Putamen (tissue), 1 donor: ENCODE data around the gene GPR146.
A peak's percentile ranks its signal among the peaks of the same experiment; 100 is the strongest.
"Not testable (repeated sequence)": the region's sequence is repeated elsewhere in the genome, so short reads cannot be mapped to it uniquely, and the experiment has no call there.

ENCODE experiments used
- DNase-seq: peaks from one replicate; pipeline ENCODE4 v3.0.0-alpha.2; 2016; ENCODE audit warnings: low spot score

The GPR146 gene

GRCh38 chr7:1044189-1045068 is at the start of gene GPR146:
TSS of gene GPR146 (plus strand) at chr7:1044546. CDS start at chr7:1057516, 12,970 bp downstream.
- DNase-seq, result peak; percentile 89

- no peak for DNase-seq
Observed at GRCh38 chr7:994592-995308, 49.6 kb upstream of the GPR146 start.

- DNase-seq, result no peak
Observed at GRCh38 chr7:995571-995970, 48.8 kb upstream of the GPR146 start.

- DNase-seq, result no peak
Observed at GRCh38 chr7:996079-996872, 48.1 kb upstream of the GPR146 start.

- DNase-seq, result no peak
Observed at GRCh38 chr7:997404-998395, 46.6 kb upstream of the GPR146 start.

GRCh38 chr7:999149-999879 is 45.0 kb upstream of the GPR146 start:
- no peak for DNase-seq

- no peak for DNase-seq
Observed at GRCh38 chr7:999941-1000935, 44.1 kb upstream of the GPR146 start.

- not testable (repeated sequence) for DNase-seq
Observed at GRCh38 chr7:1001069-1001770, 43.1 kb upstream of the GPR146 start.

GRCh38 chr7:1002026-1002425 is 42.3 kb upstream of the GPR146 start:
- not testable (repeated sequence) for DNase-seq

GRCh38 chr7:1002445-1002844 is 41.9 kb upstream of the GPR146 start:
- not testable (repeated sequence) for DNase-seq

- DNase-seq, result no peak
Observed at GRCh38 chr7:1004018-1004852, 40.1 kb upstream of the GPR146 start.

- no peak for DNase-seq
Observed at GRCh38 chr7:1005303-1005702, 39.0 kb upstream of the GPR146 start.

GRCh38 chr7:1007901-1008300 is 36.4 kb upstream of the GPR146 start:
- no peak for DNase-seq

- DNase-seq, result no peak
Observed at GRCh38 chr7:1008733-1009363, 35.5 kb upstream of the GPR146 start.

- DNase-seq, result no peak
Observed at GRCh38 chr7:1009747-1010146, 34.6 kb upstream of the GPR146 start.

GRCh38 chr7:1010226-1010625 is 34.1 kb upstream of the GPR146 start:
- no peak for DNase-seq
